CD14-positive monocyte (primary cell): Measurements from ENCODE around the gene PRDM11. TPM values are rescaled to one million over a fixed set of nuclear protein-coding genes. Genes with fewer than 3 reads are reported as not detected.

Experiments used
- DNase-seq, 3 donors: peaks; one replicate each; pipeline ENCODE4 v3.0.0-alpha.2; 2011 to 2022
- H2AFZ ChIP-seq: 2 replicates; pipeline ENCODE4 v1.6.0; 2012; ENCODE audit warnings: mild to moderate bottlenecking, low read depth, low read length, inconsistent platforms; ENCODE audit not compliant: insufficient read depth, poor library complexity, severe bottlenecking
- H3K27ac ChIP-seq, 2 donors: 1 replicate in 1 of 2; 2 replicates in 1 of 2; pipeline ENCODE4 v1.5.1; 2012 to 2013; ENCODE audit warnings: low read length in 2 of 2, control low read depth in 1 of 2, inconsistent platforms in 1 of 2, low read depth in 1 of 2, mild to moderate bottlenecking in 1 of 2
- H3K27me3 ChIP-seq, 2 donors: one replicate each; pipeline versions ENCODE4 v1.6.0 to v1.6.1; 2011 to 2013; ENCODE audit warnings: low read length in 2 of 2; ENCODE audit not compliant: control insufficient read depth in 2 of 2, insufficient read depth in 2 of 2
- H3K36me3 ChIP-seq, 2 donors: replicated peaks in 1 of 2; 1 replicate in 1 of 2; 2 replicates in 1 of 2; pipeline versions ENCODE4 v1.5.1 to v1.6.1; 2012 to 2013; ENCODE audit warnings: low read length in 2 of 2, control low read depth in 1 of 2, inconsistent platforms in 1 of 2, mild to moderate bottlenecking in 1 of 2; ENCODE audit not compliant: insufficient read depth in 2 of 2, control insufficient read depth in 1 of 2
- H3K4me1 ChIP-seq, 2 donors: 1 replicate in 1 of 2; 2 replicates in 1 of 2; pipeline versions ENCODE4 v1.5.1 to v1.6.1; 2012 to 2013; ENCODE audit warnings: low read length in 2 of 2, control low read depth in 1 of 2, inconsistent platforms in 1 of 2, mild to moderate bottlenecking in 1 of 2, moderate library complexity in 1 of 2; ENCODE audit not compliant: insufficient read depth in 2 of 2, control insufficient read depth in 1 of 2
- H3K4me2 ChIP-seq: replicated peaks from 2 replicates; pipeline ENCODE3; 2012; ENCODE audit warnings: low read length, moderate library complexity, mild to moderate bottlenecking; ENCODE audit not compliant: poor library complexity, severe bottlenecking; ENCODE audit errors: extremely low read depth
- H3K4me3 ChIP-seq, 3 experiments: fragments of 200-600 bp in 1 of 3; sonication (generic) in 1 of 3; replicated peaks in 1 of 3; 1 replicate in 2 of 3; 2 replicates in 1 of 3; pipeline ENCODE4 v1.5.1; 2011 to 2013; ENCODE audit warnings: low read length in 3 of 3, mild to moderate bottlenecking in 3 of 3, control low read depth in 2 of 3, low read depth in 2 of 3, inconsistent platforms in 1 of 3, moderate library complexity in 1 of 3
- H3K79me2 ChIP-seq: 2 replicates; pipeline ENCODE4 v1.6.0; 2012; ENCODE audit warnings: mild to moderate bottlenecking, control low read depth, inconsistent platforms, low read length, moderate library complexity; ENCODE audit not compliant: insufficient read depth
- H3K9ac ChIP-seq: 2 replicates; pipeline ENCODE4 v1.6.0; 2017; ENCODE audit warnings: low read length, mild to moderate bottlenecking; ENCODE audit not compliant: insufficient read depth, poor library complexity, severe bottlenecking
- H3K9me3 ChIP-seq, 2 donors: replicated peaks in 1 of 2; 1 replicate in 1 of 2; 2 replicates in 1 of 2; pipeline versions ENCODE4 v1.5.1 to v1.6.1; 2012 to 2013; ENCODE audit warnings: low read length in 2 of 2, control low read depth in 1 of 2; ENCODE audit not compliant: control insufficient read depth in 1 of 2, insufficient read depth in 1 of 2
- H4K20me1 ChIP-seq: 2 replicates; pipeline ENCODE4 v1.6.0; 2012; ENCODE audit warnings: mild to moderate bottlenecking, low read length, control low read depth, moderate library complexity; ENCODE audit not compliant: insufficient read depth
- H3K27ac Mint-ChIP-seq, 7 donors: one replicate each; pipeline ENCODE4 v1.8.0; 2020; ENCODE audit warnings: mild to moderate bottlenecking in 7 of 7, mixed read lengths in 7 of 7, moderate library complexity in 6 of 7, inconsistent platforms in 2 of 7
- H3K27me3 Mint-ChIP-seq, 3 donors: one replicate each; pipeline ENCODE4 v1.8.0; 2021 to 2022; ENCODE audit warnings: low read depth in 3 of 3, mild to moderate bottlenecking in 3 of 3, mixed read lengths in 3 of 3, moderate library complexity in 3 of 3, inconsistent platforms in 1 of 3
- H3K36me3 Mint-ChIP-seq, 2 donors: one replicate each; pipeline ENCODE4 v1.8.0; 2020; ENCODE audit warnings: mixed read lengths in 2 of 2, inconsistent platforms in 1 of 2, mild to moderate bottlenecking in 1 of 2
- H3K4me1 Mint-ChIP-seq: one replicate; pipeline ENCODE4 v1.8.0; 2020; ENCODE audit warnings: mild to moderate bottlenecking, mixed read lengths
- H3K4me3 Mint-ChIP-seq, 2 donors: one replicate each; pipeline ENCODE4 v1.8.0; 2020; ENCODE audit warnings: mild to moderate bottlenecking in 2 of 2, mixed read lengths in 2 of 2, moderate library complexity in 1 of 2
- H3K9me3 Mint-ChIP-seq, 7 donors: one replicate each; pipeline ENCODE4 v1.8.0; 2020 to 2022; ENCODE audit warnings: mixed read lengths in 7 of 7, mild to moderate bottlenecking in 6 of 7, moderate library complexity in 6 of 7, inconsistent platforms in 2 of 7
- CTCF ChIP-seq: fragments of 200-600 bp; IDR thresholded peaks from one replicate; pipeline ENCODE4 v1.8.0; 2022; ENCODE audit warnings: antibody characterized with exemption, mild to moderate bottlenecking
- WGBS: methylation state at CpG from one replicate; pipeline ENCODE4 v1.1.5; 2013; ENCODE audit warnings: missing lambda C conversion rate; ENCODE audit not compliant: insufficient coverage; 5-methylcytosine and 5-hydroxymethylcytosine counted together
- intact Hi-C, 2 donors: fragments of 100-400 bp; cut with micrococcal nuclease; formaldehyde crosslinking; loops; one replicate each; pipeline versions ENCODE4 v1.15.0 to v1.15.1; 2023
- polyA plus RNA-seq, 3 donors: library from polyadenylated mRNA; depleted of rRNA in 1 of 3; unstranded in 2 of 3; stranded (reverse) in 1 of 3; fragments of 300-500 nt in 2 of 3; fragments of >200 nt in 1 of 3; fragmentation: Illumina TruSeq in 2 of 3; gene quantifications; 1 replicate in 2 of 3; 2 replicates in 1 of 3; pipeline ENCODE4 v1.2.3, GENCODE V29; 2012 to 2021

Gene PRDM11
- polyA plus RNA-seq, 3 donors, result 0.48 to 1.8 TPM; not detected in 1

- Histone ChIP-seq H3K9me3 (no peaks in the 10 kb centered on the region), H3K4me1 (no peaks in the 10 kb centered on the region), H3K27me3 (peaks cover 0 to 4% of the 10 kb centered on the region in 2 donors), H3K27ac (no peak overlapping the region), H3K9ac (no peak overlapping the region), H3K4me2 (no peak overlapping the region), H3K36me3 (no peaks in the 10 kb centered on the region), H4K20me1 (no peaks in the 10 kb centered on the region), H3K79me2 (no peaks in the 10 kb centered on the region), H2AFZ (no peak overlapping the region), H3K4me3 (no peak overlapping the region)
- Mint-ChIP-seq H3K9me3 (no peaks in the 10 kb centered on the region), H3K4me3 (no peak overlapping the region), H3K4me1 (no peaks in the 10 kb centered on the region), H3K27ac (no peak overlapping the region), H3K27me3 (peaks cover 9 to 27% (median 19%) of the 10 kb centered on the region in 3 donors), H3K36me3 (no peaks in the 10 kb centered on the region)
- WGBS, result 80% methylated on average over 3 of the region's 4 CpGs
- no peak for TF ChIP-seq CTCF
- DNase-seq, result no peak
- intact Hi-C loops, result no loop called here
Measured at GRCh38 chr11:45270946-45271716, 124.7 kb downstream of the PRDM11 start.

DNA sequence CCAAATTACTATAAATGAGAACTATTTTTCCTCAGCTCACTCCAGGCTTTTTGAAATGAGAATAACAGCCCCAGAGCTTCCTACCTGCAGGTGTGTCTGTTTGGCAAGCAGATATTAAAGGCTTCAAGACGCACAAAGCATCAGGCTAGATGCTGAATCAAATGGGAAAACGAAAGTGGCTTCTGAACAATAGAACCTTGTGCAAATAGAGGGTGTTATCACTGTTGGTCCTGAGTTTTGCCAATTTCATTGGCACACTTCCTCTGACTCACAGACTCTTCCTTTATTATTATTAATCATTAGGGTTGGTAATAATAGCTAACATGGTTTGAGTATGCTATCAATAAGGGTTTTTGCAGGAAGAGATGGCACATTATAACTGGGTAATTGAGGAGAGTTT, 126.3 kb downstream of the PRDM11 start:
- H3K4me1 ChIP-seq, result no peaks in the 10 kb centered on the region
- no peak overlapping the region for H3K27ac ChIP-seq
- Mint-ChIP-seq H3K36me3 (no peaks in the 10 kb centered on the region), H3K27me3 (peaks cover 11 to 29% (median 16%) of the 10 kb centered on the region in 3 donors), H3K4me1 (no peaks in the 10 kb centered on the region), H3K27ac (no peak overlapping the region), H3K4me3 (no peak overlapping the region), H3K9me3 (no peaks in the 10 kb centered on the region)
- H3K9ac ChIP-seq, result no peak overlapping the region
- TF ChIP-seq CTCF, result no peak
- no peak overlapping the region for H3K4me2 ChIP-seq
- DNase-seq, result no peak
- H3K36me3 ChIP-seq, result no peaks in the 10 kb centered on the region
- intact Hi-C loops, result no loop called here
- no peak overlapping the region for H2AFZ ChIP-seq
- H3K27me3 ChIP-seq, result peaks cover 3 to 6% of the 10 kb centered on the region in 2 donors
- H3K9me3 ChIP-seq, result no peaks in the 10 kb centered on the region
- WGBS, result no CpG with 5 or more reads among the region's 2 CpGs
- H3K4me3 ChIP-seq, result no peak overlapping the region
- no peaks in the 10 kb centered on the region for H4K20me1 ChIP-seq
- H3K79me2 ChIP-seq, result no peaks in the 10 kb centered on the region
